ENCODE results near the gene HMGXB4.

DNA sequence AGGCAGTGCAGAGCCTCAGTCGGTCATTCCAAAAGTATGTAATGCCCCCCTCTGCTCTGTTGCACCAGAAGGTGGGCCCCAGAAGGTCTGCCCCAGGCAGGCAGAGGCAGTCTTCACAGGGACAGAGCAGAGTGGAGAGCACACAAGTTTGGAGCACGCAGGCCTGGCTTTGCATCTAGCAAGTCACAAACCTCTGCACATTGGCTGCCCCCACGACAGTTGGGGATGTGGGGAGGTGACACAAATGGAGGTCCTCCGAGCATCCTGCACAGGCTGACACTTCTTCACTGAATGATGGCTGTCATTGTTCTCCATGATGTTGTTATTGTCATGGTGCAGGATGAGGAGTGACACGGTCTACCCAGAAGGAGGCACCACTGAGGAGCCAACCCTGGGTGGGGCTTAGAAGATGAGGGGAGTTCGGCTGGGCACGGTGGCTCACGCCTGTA, 54.3 kb downstream of the HMGXB4 start:
- TF ChIP-seq, protein P1, sequence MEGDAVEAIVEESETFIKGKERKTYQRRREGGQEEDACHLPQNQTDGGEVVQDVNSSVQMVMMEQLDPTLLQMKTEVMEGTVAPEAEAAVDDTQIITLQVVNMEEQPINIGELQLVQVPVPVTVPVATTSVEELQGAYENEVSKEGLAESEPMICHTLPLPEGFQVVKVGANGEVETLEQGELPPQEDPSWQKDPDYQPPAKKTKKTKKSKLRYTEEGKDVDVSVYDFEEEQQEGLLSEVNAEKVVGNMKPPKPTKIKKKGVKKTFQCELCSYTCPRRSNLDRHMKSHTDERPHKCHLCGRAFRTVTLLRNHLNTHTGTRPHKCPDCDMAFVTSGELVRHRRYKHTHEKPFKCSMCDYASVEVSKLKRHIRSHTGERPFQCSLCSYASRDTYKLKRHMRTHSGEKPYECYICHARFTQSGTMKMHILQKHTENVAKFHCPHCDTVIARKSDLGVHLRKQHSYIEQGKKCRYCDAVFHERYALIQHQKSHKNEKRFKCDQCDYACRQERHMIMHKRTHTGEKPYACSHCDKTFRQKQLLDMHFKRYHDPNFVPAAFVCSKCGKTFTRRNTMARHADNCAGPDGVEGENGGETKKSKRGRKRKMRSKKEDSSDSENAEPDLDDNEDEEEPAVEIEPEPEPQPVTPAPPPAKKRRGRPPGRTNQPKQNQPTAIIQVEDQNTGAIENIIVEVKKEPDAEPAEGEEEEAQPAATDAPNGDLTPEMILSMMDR (optimal IDR thresholded peaks at IDR 0.05 in 1 of 3, IDR thresholded peaks at IDR 0.05 in 1 of 3, conservative IDR thresholded peaks at IDR 0.05 in 1 of 3; ENCODE audit: extremely low read depth in 1 of 3, insufficient read depth in 2 of 3, low read length in 3 of 3): no peak
- TF ChIP-seq EZH2 (IDR thresholded peaks at IDR 0.05; ENCODE audit: low read length): no peak
